ENCODE measurements around the gene TIPRL.

DNA sequence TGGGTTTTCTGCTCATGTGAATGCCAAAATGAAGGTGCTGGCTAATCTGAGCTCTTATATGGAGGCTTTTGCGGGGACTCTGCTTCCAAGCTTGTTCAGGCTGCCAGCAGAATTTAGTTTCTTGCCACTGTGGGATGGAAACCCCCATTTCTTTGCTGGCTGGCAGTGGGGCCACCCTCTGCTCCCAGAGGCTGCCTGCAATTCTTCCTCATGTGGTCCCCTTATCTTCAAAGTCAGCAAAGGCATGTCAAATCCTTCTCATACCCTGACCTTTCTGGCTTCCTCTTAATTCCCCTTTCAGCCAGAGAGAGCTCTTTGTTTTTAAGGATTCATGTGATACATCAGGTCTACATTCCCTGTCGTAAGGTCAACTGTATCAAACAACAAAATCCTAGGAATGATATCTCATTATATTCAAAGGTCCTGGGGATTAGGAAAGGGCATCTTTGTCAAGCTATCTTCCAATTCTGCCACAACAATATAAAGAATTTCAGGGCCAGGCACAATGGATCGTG is 36.8 kb upstream of the TIPRL start:
- TF ChIP-seq, protein P1, sequence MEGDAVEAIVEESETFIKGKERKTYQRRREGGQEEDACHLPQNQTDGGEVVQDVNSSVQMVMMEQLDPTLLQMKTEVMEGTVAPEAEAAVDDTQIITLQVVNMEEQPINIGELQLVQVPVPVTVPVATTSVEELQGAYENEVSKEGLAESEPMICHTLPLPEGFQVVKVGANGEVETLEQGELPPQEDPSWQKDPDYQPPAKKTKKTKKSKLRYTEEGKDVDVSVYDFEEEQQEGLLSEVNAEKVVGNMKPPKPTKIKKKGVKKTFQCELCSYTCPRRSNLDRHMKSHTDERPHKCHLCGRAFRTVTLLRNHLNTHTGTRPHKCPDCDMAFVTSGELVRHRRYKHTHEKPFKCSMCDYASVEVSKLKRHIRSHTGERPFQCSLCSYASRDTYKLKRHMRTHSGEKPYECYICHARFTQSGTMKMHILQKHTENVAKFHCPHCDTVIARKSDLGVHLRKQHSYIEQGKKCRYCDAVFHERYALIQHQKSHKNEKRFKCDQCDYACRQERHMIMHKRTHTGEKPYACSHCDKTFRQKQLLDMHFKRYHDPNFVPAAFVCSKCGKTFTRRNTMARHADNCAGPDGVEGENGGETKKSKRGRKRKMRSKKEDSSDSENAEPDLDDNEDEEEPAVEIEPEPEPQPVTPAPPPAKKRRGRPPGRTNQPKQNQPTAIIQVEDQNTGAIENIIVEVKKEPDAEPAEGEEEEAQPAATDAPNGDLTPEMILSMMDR (IDR thresholded peaks at IDR 0.05; ENCODE audit: poor library complexity) = no peak
- no peak for TF ChIP-seq EZH2 (IDR thresholded peaks at IDR 0.05; ENCODE audit: borderline replicate concordance)
